Progenitor cell of endocrine pancreas (in vitro differentiated cells): Measurements from ENCODE around the gene ITIH4. TPM values are rescaled to one million over a fixed set of nuclear protein-coding genes. Genes with fewer than 3 reads are reported as not detected.

ENCODE experiments used
- DNase-seq: peaks from one replicate; pipeline ENCODE4 v3.0.0; 2021; ENCODE audit warnings: low spot score; ENCODE audit not compliant: unreplicated experiment
- H3K27ac Mint-ChIP-seq: 2 replicates; pipeline ENCODE4 v1.8.0; 2021; ENCODE audit warnings: mild to moderate bottlenecking, moderate library complexity, mixed read lengths
- H3K27me3 Mint-ChIP-seq: 2 replicates; pipeline ENCODE4 v1.8.0; 2021; ENCODE audit warnings: mixed read lengths
- H3K36me3 Mint-ChIP-seq: 2 replicates; pipeline ENCODE4 v1.8.0; 2022; ENCODE audit warnings: mixed read lengths; ENCODE audit not compliant: insufficient read depth
- H3K4me1 Mint-ChIP-seq: 2 replicates; pipeline ENCODE4 v1.8.0; 2021; ENCODE audit warnings: low read depth, mixed read lengths
- H3K4me3 Mint-ChIP-seq: 2 replicates; pipeline ENCODE4 v1.8.0; 2021; ENCODE audit warnings: low read depth, mild to moderate bottlenecking, moderate library complexity, mixed read lengths
- H3K9me3 Mint-ChIP-seq: 2 replicates; pipeline ENCODE4 v1.8.0; 2021; ENCODE audit warnings: low read depth, mixed read lengths
- total RNA-seq: library from RNA; stranded (reverse); gene quantifications from 2 replicates; pipeline ENCODE4 v1.2.1, GENCODE V29; 2021
- TF ChIP-seq, protein P1 (sequence below): fragments of 200-600 bp; sonication (generic); IDR thresholded peaks from one replicate; pipeline ENCODE4 v1.5.0; 2021; ENCODE audit warnings: antibody characterized with exemption, mild to moderate bottlenecking; ENCODE audit not compliant: unreplicated experiment

ITIH4 gene
- total RNA-seq, 1 donor from 2014 or later: 9.7 TPM

GRCh38 chr3:52775877-52776276, 54.6 kb downstream of the ITIH4 start:
- Mint-ChIP-seq H3K27me3 (no peaks in the 10 kb centered on the region), H3K36me3 (no peaks in the 10 kb centered on the region), H3K4me3 (no peak overlapping the region), H3K27ac (no peak overlapping the region), H3K9me3 (no peaks in the 10 kb centered on the region), H3K4me1 (peaks cover 27% of the 10 kb centered on the region)
- DNase-seq: no peak
- TF ChIP-seq, protein P1, sequence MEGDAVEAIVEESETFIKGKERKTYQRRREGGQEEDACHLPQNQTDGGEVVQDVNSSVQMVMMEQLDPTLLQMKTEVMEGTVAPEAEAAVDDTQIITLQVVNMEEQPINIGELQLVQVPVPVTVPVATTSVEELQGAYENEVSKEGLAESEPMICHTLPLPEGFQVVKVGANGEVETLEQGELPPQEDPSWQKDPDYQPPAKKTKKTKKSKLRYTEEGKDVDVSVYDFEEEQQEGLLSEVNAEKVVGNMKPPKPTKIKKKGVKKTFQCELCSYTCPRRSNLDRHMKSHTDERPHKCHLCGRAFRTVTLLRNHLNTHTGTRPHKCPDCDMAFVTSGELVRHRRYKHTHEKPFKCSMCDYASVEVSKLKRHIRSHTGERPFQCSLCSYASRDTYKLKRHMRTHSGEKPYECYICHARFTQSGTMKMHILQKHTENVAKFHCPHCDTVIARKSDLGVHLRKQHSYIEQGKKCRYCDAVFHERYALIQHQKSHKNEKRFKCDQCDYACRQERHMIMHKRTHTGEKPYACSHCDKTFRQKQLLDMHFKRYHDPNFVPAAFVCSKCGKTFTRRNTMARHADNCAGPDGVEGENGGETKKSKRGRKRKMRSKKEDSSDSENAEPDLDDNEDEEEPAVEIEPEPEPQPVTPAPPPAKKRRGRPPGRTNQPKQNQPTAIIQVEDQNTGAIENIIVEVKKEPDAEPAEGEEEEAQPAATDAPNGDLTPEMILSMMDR: no peak

GRCh38 chr3:52774901-52775864, 55.3 kb downstream of the ITIH4 start:
- peak overlapping the region; percentile 86 for H3K27ac Mint-ChIP-seq
- H3K27me3 Mint-ChIP-seq: no peaks in the 10 kb centered on the region
- no peaks in the 10 kb centered on the region for H3K36me3 Mint-ChIP-seq
- H3K4me1 Mint-ChIP-seq: peaks cover 27% of the 10 kb centered on the region
- TF ChIP-seq, protein P1: no peak
- DNase-seq: no peak
- no peaks in the 10 kb centered on the region for H3K9me3 Mint-ChIP-seq
- no peak overlapping the region for H3K4me3 Mint-ChIP-seq

GRCh38 chr3:52774066-52774713, 56.3 kb downstream of the ITIH4 start:
- no peaks in the 10 kb centered on the region for H3K9me3 Mint-ChIP-seq
- no peaks in the 10 kb centered on the region for H3K36me3 Mint-ChIP-seq
- TF ChIP-seq, protein P1: no peak
- peaks cover 35% of the 10 kb centered on the region for H3K4me1 Mint-ChIP-seq
- H3K27me3 Mint-ChIP-seq: no peaks in the 10 kb centered on the region
- no peak for DNase-seq
- no peak overlapping the region for H3K4me3 Mint-ChIP-seq
- H3K27ac Mint-ChIP-seq: no peak overlapping the region

- Mint-ChIP-seq H3K4me1 (peaks cover 35% of the 10 kb centered on the region), H3K27ac (no peak overlapping the region), H3K4me3 (no peak overlapping the region), H3K36me3 (no peaks in the 10 kb centered on the region), H3K9me3 (no peaks in the 10 kb centered on the region), H3K27me3 (no peaks in the 10 kb centered on the region)
- TF ChIP-seq, protein P1: no peak
- no peak for DNase-seq
Observed at GRCh38 chr3:52773361-52774065, 57.0 kb downstream of the ITIH4 start.

- Mint-ChIP-seq H3K36me3 (peaks cover 1% of the 10 kb centered on the region), H3K4me3 (peak overlapping the region; percentile 92), H3K27me3 (no peaks in the 10 kb centered on the region), H3K4me1 (peaks cover 25% of the 10 kb centered on the region), H3K27ac (peak overlapping the region; percentile 99), H3K9me3 (no peaks in the 10 kb centered on the region)
- TF ChIP-seq, protein P1: no peak
- DNase-seq: no peak
Observed at GRCh38 chr3:52771702-52772101, 58.8 kb downstream of the ITIH4 start.
